ENCODE results near the gene SEBOX.

SEBOX gene

GRCh38 chr17:28364665-28365363 is at the start of gene SEBOX:
TSS of gene SEBOX (minus strand) at chr17:28365199. CDS start at chr17:28365151, 48 bp downstream.
- DNase-seq (ENCODE audit: low read depth), result no peak

- no peak for DNase-seq (ENCODE audit: low read depth)
These were observed 48.8 kb upstream of the SEBOX start for GRCh38 chr17:28413804-28414203.

- no peak for DNase-seq (ENCODE audit: low read depth)
These were observed 47.1 kb upstream of the SEBOX start for GRCh38 chr17:28412099-28412498.

- no peak for DNase-seq (ENCODE audit: low read depth)
These were observed 42.9 kb upstream of the SEBOX start for GRCh38 chr17:28407974-28408306.

GRCh38 chr17:28407130-28407973 is 42.4 kb upstream of the SEBOX start:
- no peak for DNase-seq (ENCODE audit: low read depth)

- no peak for DNase-seq (ENCODE audit: low read depth)
These were observed 41.4 kb upstream of the SEBOX start for GRCh38 chr17:28406473-28406814.

- DNase-seq (ENCODE audit: low read depth), result no peak
These were observed 40.9 kb upstream of the SEBOX start, which contains the start of gene SLC46A1 for GRCh38 chr17:28405632-28406472. TSS of gene SLC46A1 (minus strand) at chr17:28406212. CDS start at chr17:28406114, 98 bp downstream.

GRCh38 chr17:28404812-28405570 is 40.0 kb upstream of the SEBOX start:
- no peak for DNase-seq (ENCODE audit: low read depth)

- no peak for DNase-seq (ENCODE audit: low read depth)
These were observed 39.4 kb upstream of the SEBOX start for GRCh38 chr17:28404461-28404811.

GRCh38 chr17:28404007-28404406 is 39.0 kb upstream of the SEBOX start:
- no peak for DNase-seq (ENCODE audit: low read depth)

GRCh38 chr17:28402844-28403243 is 37.8 kb upstream of the SEBOX start:
- no peak for DNase-seq (ENCODE audit: low read depth)

GRCh38 chr17:28402224-28402630 is 37.2 kb upstream of the SEBOX start:
- DNase-seq (ENCODE audit: low read depth), result no peak

GRCh38 chr17:28399808-28400207 is 34.8 kb upstream of the SEBOX start:
- DNase-seq (ENCODE audit: low read depth), result no peak

GRCh38 chr17:28398280-28398981 is 33.4 kb upstream of the SEBOX start:
- DNase-seq (ENCODE audit: low read depth), result no peak

- DNase-seq (ENCODE audit: low read depth), result no peak
These were observed 32.8 kb upstream of the SEBOX start for GRCh38 chr17:28397687-28398279.

- no peak for DNase-seq (ENCODE audit: low read depth)
These were observed 32.3 kb upstream of the SEBOX start for GRCh38 chr17:28397275-28397674.

- no peak for DNase-seq (ENCODE audit: low read depth)
These were observed 31.7 kb upstream of the SEBOX start for GRCh38 chr17:28396635-28397239.

- DNase-seq (ENCODE audit: low read depth), result no peak
These were observed 31.0 kb upstream of the SEBOX start for GRCh38 chr17:28395968-28396367.

GRCh38 chr17:28395426-28395825 is 30.4 kb upstream of the SEBOX start:
- no peak for DNase-seq (ENCODE audit: low read depth)

GRCh38 chr17:28394337-28395116 is 29.5 kb upstream of the SEBOX start:
- no peak for DNase-seq (ENCODE audit: low read depth)

All from stromal cell of bone marrow (primary cell).